Left kidney (tissue), 2 donors: ENCODE measurements around the gene PREX1. TPM values are rescaled to one million over a fixed set of nuclear protein-coding genes. Genes with fewer than 3 reads are reported as not detected.

ENCODE experiments used
- DNase-seq: peaks from one replicate; pipeline ENCODE4 v3.0.0-alpha.2; 2013
- polyA plus RNA-seq: library from polyadenylated mRNA; unstranded; fragments of 120-200 nt; gene quantifications from one replicate; pipeline ENCODE4 v1.2.1, GENCODE V29; 2013; ENCODE audit not compliant: insufficient read length

Gene PREX1
- polyA plus RNA-seq, 1 donor: 11.7 TPM

DNA sequence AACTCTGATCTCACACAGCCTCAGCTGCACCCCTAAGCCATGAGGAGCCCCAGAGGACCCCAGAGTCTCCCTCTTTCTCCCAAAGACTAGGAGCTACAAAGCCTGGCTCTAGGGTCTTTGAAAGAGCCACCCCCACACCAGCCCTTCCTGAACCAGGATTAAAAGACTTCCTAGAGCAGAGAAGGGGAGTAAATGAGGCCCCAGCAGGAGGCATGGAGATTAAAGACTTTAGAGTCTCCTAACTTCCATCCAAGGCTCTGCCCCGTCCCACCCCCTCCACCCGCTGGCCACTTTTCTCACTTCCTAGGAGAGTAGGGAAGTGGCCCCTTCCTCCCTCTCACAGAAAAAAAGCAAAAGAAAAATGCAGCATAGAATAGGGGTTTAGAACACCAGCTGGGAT is 1.7 kb downstream of the PREX1 start:
- no peak for DNase-seq

DNA sequence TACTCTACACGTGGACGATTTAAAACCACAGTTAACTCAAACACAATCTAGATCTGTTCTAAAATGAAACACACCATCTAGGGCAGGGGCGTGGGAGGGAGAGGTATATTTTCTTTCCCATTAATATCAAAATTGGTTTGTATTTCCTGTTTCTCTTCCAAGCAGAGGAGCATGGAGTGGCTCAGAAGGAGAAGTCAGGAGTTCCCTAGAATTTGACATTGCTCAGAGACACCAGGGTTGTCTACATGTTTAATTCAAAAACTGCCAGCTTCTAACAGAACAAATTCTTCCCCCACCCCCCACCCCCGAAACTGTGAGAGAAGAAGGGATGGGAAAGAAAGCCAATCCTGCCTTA is 2.3 kb downstream of the PREX1 start:
- DNase-seq: no peak

DNA sequence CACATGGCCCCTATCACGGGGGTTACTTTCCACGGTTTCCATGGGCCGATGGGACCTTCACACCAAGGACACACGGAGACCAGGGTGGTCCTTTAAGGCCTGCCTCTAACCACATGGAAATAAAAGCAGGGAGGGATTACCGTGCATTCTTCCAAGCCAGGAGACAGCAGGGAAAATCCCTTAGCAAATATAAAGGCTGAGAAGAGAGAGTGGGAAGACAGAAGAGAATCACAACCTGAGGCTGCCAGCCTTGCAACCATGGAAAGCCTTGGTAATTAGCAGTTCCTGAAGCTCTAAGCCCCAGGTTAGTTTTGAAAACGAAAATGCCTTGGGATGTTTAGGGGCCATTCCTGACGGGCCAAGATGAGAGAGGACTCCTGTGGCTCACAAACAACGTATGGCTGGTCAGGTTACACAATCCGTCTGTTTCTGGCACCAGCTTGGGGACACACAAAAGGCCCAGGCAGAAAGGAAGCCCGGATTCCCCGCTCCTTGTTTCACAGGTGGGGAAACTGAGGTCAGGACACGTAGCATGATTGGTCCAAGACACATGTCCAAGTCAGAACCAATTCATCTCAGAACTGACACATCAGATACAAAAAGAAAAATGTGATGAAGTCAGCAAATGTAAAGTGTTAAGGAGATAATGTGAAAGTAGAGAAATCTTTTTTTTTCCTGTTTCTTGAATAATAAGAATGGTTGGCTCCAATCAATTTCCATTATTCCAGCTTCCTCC is 2.8 kb downstream of the PREX1 start:
- no peak for DNase-seq

DNA sequence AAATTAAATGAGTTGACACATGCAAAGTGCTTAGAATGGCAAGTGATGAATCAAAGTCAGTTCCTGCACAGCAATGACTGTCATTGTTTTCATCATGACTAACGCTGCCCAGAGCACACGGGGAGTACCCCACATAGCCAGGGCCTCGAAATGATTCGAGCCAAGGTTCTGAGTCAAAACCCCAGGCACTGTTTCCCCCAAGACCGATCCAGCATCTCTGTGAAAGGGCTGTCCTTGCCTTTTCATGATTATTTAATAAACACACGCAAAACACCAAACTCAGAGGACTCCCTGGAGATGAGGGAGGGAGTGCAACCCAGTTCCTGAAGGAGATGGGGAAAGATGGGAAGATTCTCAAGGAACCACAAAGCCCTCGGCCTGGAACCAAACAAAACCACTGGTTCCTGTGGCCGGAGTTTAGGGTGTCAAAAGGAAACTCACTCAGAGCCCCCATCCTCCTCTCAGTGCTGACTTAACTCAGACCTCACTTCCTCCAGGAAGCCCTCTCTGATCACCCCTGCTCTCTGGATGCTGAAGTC is 3.8 kb downstream of the PREX1 start:
- DNase-seq: no peak

DNA sequence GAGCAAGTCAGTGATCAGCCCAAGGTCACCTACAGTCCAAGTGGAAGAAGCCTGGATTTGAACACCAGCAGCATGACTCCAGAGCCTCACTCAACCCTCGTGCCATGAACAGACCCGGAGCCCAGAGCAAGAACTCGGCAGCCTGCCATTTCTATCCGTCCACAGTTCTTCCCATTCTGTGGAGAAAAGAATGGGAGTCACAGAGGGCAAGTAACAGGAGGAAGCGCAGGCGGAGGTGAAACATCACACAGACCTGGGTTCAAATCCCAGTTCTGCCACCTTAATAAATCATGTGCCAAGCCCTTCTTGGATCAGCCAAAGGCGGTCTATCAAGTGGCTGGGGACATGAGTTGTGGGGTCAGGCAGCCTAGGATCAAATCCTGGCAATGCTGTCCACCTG is 4.3 kb downstream of the PREX1 start:
- DNase-seq: no peak

DNA sequence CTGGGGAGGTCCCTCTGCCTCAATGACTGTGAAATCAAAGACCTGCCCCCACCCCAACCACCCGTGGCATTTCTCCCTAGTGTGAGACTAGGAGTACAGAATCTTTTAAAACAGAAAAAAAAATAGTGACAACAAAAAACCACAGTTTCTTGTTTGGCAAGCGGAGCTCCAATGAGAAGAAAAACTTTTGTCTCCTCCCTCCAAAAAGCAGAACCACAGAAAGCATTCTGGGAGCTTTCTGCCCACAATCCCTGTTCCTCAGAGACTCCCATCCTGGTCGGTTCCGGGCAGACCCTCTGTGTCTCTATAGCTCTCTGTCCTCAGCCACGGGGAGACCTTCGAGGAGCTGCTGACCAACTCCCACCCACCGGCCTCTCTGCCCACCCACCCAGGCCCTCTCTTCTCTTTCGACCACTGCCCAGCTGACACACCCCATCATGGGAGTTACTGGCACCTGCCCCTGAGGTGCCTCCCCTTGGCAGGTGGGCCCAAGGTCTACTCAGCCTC is 4.9 kb downstream of the PREX1 start:
- no peak for DNase-seq

DNA sequence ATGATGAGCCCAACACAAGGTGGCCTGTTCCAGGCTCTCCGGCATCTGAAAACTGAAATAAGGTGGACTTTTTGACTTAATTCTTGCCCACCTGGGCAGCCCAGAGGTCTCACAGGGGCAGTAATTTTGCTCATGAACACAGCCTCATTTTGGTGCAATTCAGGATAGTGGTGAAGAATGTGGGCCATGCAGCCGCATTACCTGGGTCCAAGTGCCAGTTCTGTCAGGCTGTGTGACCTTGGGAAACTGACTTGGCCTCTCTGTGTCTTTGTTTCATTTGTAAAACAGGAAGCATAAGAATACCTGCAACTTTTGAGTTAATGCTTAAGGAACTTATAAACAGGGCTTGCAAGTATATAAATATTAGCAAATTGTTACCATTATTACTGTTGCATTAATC is 5.6 kb downstream of the PREX1 start:
- no peak for DNase-seq

DNA sequence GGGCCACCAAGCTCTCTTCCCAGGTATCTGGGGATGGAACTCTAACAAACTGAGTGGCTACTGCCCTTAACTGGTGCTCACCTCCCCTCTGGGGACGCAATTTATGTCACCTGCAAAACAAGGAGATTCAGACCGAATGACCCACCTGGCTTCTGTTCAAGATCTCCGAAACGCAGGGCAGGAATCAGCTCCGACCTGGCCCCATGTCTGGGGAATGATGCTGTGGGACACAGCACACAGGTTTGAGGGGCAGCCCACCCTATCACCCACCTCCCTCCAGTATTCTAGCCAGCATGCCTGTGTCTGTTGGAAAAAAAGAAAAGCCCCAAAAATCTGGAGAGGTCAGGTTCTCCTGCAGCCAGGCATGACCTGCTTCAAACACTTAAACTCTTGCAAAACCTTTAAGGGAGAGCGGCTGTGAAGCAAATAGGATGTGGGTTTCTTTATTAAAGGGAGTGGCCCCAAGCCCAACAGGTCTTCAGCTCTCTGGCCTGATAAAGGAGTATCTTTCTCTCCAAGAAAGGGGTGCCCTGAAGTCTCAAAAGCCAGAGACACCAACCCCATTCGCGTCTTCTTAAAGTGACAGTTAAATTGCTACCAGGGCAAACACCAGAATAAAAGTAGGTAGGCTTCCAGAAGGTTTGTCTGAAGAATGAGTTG is 6.4 kb downstream of the PREX1 start:
- no peak for DNase-seq

DNA sequence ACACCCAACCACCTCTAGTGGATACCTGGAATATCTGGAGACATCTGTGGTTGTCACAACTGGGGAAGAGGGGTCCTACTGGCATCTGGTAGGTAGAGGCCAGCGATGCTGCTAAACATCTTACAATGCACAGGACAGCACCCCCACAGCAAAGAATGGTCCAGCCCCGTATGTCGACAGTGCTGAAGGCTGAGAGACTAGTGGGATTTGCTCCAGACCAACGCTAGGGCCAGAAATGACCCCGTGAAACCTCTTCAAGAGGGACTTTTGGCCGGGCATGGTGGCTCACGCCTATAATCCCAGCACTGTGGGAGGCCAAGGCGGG is 7.2 kb downstream of the PREX1 start:
- DNase-seq: no peak

DNA sequence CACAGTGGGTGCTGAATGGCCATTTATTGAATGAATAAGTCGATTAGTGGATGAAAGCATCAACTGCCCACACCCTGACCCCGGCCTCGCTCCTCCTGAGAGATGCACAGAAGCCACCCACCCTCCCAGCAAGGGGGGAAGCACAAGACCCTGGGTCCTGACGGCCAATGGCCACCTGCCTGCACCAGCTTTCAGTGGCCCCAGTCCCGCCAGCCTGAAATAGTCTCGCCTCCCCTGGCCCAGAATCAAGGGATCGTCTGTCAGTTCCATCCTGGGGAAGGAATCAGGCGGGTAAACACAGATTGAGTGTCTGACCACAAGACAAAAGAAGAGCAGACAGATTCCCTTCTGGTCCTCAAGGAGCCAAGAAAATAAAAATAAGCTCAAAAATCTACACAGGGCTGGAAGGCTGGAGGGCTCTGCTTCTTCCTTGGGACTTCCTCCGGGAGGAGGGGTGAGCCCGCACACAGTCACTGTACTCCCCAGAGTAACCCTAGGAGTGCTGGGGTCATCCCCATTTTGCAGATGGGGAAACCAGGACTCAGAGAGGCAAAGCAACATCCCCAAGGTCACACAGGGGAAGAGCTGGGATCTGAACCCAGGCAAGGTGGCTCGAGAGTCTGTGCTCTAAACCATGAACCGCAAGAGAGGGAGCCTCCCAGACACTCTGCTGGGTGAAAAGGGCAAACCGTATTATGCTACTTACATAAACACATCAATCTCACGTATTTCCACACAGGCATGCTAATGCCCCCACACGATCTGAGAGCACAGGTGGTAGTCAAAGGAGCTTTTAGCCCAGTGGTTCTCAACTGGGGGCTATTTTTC is 7.8 kb downstream of the PREX1 start:
- no peak for DNase-seq

DNA sequence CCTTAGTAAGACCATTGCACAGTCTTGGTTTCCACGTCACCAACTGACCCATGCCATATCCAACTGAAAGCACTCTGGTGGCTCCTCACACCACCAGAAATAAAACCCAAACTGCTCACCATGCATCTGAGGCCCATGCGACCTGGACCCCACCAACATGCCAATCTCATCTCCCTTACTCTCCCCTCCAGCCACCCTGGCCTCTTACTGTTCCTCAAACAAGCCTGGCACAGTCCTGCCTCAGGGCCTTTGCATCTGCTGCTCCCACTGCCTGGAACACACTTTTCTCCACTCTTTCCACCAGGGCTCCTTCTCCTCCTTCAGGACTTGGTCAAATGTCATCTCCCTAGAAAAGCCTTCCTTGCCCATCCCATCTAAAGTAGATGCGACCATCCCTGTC is 8.7 kb downstream of the PREX1 start:
- no peak for DNase-seq

DNA sequence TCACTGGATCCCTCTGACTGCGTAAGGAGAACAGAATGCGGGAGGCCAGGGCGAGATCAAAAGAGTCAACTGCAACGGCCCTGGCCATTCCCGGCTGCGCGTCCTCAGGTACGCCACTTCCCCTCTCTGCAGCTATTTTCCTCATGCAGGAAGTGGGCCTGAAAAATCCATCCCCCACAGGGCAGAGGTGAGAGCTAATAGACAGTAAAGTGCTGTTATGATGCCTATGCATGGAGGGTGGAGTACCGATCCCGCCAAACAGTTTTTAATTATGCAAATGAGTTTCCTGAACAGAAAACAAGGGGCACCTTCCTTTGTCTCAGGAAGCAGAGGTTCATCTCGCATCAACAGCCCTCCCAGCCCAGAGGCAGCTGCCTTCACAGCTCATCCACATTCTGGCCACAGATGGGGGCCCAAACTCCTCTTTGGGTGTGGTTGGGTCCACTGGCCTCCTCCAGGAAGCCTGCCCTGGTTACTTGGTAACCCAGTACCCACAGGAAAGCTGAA is 9.3 kb downstream of the PREX1 start:
- DNase-seq: no peak

DNA sequence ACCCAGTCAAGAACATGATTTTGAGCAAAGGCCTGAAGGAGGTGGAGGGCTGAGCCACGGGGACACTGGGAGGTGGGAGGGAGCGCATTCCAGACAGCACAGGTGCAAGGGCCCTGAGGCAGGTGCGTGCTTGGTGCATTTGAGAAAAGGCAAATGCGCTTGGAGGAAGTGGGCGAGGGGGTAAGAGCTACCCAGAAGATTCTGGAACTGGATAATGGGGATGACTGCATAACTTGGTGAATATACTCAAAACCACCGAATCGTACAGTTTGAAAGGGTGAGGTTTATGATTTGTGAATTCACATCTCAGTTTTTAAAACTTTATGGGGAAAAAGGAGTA is 9.8 kb downstream of the PREX1 start:
- DNase-seq: no peak

DNA sequence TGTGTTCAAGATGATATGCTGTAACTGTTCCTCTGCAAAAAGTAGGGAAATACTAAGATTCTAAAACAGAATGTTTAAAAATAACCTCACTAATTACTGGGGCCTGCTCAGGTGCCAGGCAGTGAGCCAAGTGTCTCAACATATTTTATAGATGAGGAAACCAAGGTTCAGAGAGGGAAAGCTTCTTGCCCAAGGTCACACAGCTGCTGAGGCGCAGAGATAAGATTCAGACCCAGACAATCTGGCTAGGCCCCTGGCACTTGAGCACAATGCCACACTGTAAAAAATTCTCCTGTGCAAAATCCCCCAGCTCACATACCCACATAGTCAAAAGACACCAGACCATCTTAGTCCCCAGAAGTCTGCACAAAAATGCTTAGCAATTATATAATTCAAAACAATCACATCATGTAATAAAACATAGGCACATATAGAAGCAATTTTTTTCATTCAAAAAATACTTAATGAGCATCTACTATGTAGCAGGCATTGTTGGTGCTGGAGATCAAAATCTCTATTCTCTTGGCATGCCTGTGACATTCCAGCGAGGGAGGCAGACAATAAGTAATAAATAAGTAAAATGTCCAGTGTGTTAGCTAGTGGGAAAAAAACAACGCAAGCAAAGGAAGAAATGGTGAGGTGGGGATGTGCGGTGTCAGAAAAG is 10.3 kb downstream of the PREX1 start:
- DNase-seq: no peak

DNA sequence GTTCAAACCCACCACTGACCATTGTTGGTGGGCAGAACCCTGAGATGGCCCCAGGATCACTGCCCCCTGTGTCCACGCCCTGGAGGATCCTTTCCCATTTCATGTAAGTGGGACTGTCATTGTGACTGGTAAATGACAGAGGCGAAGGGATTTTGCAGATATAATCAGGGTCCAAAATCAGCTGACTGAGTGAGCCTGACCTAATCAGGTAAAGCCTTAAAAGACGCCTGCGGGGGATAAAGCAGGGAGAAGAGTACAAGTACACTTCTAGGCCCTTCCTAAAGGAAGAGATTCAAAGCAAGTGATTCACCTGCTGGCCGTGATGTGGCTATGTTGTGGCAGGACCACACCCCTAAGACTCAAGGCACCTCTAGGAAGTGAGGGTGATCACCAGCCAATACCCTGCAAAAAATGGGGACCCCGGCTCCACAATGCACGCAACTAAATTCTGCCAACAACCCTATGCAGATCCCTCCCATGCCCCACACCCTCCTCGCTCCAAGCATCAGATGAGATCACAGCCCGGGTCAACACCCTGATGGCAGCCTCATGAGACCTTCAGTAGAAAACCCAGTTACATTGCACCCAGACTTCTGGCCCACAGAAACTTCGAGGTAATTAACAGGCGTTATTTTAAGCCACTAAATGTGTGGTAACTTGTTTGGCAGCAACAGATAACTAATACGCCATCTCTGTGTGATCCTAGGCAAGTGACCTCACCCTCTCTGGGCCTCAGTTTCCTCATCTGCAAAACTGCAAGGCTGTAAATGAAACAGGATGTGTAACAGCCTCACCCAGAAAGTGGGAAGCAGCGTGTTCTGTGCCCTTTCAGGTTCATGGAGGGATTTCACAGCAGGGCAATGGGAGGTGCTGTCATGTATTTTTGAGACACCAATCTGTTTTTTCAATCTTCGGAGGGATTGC is 11.3 kb downstream of the PREX1 start:
- DNase-seq: no peak

DNA sequence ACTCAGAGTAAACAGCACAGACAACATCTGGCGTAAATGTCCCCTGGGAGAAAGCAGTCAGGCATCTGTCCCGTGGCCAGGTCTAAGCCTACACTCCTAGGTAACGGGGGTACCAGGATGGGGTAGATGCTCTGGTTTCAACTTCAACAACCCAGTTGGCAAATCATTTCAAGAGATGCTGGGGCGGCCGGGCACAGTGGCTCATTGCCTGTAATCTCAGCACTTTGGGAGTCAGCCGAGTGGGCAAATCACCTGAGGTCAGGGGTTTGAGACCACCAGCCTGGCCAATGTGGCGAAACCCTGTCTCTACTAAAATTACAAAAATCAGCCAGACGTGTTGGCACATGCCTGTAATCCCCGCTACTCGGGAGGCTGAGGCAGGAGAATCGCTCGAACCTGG is 12.3 kb downstream of the PREX1 start:
- DNase-seq: no peak

DNA sequence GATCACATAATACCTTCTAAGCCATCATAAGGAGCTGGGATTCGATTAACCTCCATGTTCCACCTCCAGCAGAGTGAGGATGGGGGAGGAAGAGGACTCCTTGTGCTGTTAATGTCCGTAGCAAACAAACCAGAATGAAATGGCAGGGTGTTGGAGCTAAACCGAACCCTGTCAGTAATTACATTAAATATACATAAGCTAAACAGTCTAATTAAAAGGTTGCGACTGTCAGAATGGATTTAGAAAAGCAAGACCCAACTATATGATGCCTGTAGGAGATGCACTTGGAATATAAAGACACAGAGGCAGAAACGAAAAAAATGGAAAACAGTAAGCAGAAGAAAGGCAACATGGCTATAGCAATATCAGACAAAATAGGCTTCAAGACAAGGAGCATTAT is 13.2 kb downstream of the PREX1 start:
- no peak for DNase-seq

DNA sequence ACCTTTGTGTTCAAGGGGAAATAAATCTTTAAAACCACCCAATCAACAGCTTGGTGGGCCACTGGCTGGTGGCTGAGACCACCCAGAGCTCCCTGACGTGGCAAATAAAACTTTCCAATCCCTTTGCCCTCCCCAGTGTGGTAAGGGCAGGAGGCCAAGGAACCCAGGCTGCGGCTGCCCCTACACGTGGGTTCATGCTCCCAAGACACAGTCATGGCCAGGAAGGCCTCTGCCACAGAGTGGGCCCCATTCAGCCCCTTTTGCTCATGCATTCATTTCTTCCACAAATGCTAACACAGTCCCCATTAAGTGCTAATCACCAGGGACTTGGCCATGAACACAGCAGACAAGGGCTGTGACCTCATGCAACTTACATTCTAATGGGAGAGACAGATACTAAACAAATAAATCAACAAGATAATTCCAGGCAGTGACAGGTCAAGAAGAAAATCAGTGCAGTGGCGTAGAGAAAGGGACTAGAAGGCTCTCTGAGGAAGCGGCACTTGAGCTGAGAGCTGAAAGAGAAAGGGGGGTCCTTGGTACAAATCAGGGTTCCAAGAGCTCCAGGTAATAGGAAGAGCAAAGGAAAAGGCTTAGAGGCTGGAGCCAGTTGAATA is 13.8 kb downstream of the PREX1 start:
- DNase-seq: no peak

DNA sequence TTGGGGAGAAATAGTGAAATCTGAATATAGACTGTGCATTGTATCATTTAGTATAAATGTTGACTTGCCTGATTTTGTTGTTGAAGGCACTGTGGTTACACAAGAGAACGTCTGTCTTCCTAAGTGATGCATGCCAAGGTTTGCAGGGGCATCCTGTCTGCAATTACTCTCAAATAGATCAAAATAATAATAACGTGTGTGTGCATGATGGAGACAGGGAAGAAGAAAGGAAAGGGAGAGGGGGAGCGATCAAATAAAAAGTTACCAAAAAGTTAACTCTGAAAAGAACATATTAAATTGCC is 14.4 kb downstream of the PREX1 start:
- DNase-seq: no peak

DNA sequence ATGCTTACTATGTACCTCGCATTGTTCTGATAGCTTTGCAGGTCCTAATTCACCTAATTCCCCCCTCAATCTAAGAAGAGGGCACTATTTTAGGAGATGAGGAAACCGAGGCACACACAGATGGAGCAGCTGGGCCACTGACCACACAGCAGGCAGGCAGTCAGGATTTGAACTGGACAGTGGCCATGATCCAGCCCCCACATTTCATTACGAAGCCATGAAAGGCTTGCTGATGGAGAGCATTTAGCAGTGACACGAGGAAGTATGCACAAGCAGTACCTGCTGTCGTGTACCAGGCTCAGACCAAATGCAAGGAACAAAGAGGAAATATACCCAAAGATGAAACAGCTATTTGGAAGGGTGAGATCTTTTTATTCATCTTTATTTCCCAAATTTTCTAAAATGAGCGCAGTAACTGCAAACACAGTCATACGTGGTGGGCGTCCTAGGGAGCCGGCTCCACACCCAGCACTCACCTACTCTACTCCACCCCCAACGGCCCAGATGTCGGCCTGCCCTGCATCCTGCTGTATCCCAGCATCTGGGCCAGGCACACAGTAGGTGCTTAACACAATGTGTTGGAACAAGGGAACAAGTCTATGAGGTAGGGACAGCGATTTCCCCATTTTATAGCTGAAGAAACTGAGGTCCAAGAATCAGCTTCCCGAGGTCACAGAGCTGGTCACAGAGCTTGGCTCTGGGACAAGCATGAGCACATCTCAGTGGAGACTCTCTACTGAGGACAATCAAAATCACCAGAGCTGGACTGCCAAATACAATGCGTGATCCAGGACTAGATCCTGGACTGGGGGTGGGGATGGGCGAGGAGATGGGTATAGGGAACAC is 15.0 kb downstream of the PREX1 start:
- no peak for DNase-seq
